GM21529 (cell line): Measurements from ENCODE around the gene ERI3.

Source experiments
- ATAC-seq: cut with Tn5 transposase; IDR thresholded peaks from one replicate; pipeline ENCODE4 v1.9.1; 2021; ENCODE audit not compliant: unreplicated experiment

Gene ERI3

GRCh38 chr1:44351289-44351688, 3.8 kb downstream of the ERI3 start:
- ATAC-seq, result no peak

GRCh38 chr1:44348061-44348485, 7.0 kb downstream of the ERI3 start:
- no peak for ATAC-seq

DNA sequence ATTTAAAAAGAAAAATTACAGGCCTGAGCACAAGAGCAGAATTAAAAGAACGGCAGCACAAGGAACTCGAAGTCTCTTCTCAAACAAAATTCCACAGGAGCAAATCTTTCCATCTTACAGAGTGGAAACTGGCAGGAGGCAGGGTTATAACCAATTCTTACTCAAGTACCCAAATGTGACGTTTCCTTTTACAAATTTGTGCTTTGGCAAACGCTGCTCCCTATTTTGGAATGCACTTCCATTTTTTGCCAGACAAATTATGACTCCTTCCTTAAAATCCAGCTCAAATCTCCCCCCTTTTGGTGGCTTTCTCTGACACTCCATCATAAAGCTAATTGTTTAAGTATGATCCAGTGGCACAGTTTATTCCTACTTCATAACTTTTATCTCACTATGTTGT, 7.8 kb downstream of the ERI3 start:
- no peak for ATAC-seq

DNA sequence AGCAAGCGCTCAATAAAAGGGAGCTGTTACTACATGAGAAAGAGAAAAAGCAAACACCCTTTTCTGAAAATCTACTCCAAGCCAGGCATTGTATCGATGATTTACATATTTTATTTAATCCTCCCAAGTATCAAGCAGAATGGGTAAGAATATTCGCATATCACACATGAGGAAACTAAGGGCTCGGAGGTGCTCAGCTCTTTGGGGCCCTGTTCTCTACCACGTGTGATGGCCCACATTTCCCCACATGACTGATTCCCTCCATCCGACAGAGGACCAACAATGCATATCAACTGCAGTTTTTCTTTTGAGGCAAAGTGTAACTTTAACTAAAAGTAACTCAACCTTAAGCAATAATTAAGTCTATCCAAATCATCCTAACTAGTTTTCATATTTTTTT, 8.2 kb downstream of the ERI3 start:
- no peak for ATAC-seq

GRCh38 chr1:44346184-44346583, 8.9 kb downstream of the ERI3 start:
- no peak for ATAC-seq

DNA sequence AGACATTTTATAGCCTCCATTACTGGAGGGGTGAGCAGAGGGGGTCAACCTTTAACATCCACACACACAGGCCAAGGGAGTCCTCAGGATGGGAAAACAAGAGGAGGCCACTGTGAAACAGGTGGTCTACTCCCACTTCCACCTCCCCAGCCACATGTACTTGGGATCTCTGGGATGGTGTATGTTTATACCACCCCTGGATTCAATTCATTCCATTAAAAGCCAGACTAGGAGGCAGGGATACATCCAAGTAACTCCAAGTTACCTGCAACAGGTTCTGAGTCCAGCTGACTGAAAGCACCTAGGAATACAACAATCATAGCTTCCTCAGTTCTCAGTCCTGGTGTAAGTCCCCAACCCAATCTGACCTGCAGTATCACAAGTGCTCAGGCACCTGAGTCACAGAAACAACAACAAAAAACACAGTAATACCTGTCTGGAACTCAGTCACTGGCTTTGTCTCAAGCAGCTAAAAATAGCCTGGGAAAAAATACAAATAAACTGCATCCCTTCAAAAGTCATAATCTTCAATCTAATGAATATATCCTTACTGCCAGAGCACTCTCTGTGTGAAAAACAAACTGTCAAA, 9.8 kb downstream of the ERI3 start:
- ATAC-seq, result no peak

- ATAC-seq, result no peak
Measured at GRCh38 chr1:44339731-44340130, 15.3 kb downstream of the ERI3 start.

GRCh38 chr1:44338136-44338535, 16.9 kb downstream of the ERI3 start:
- no peak for ATAC-seq

GRCh38 chr1:44336668-44337067, 18.4 kb downstream of the ERI3 start:
- no peak for ATAC-seq

- no peak for ATAC-seq
Measured at GRCh38 chr1:44334968-44335367, 20.1 kb downstream of the ERI3 start.

DNA sequence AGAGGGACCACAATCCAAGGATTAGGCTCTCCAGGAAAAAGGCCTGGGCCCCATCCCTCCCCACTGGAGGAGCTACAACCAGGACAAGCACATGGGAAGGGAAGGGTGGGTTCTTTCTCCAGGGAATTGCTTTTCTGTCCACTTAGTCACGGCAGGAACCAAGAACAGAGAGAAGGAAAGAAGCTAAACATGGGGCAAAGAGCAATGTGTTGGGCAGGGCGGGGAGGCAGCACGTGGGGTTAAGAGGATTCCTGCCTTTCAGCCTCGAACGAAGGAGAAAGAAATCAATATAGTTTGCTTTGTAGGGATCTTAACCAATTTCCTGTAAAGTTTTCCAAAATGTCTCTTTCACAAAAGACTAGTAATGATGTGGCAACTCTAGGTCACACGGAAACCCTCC, 21.7 kb downstream of the ERI3 start:
- ATAC-seq, result no peak

DNA sequence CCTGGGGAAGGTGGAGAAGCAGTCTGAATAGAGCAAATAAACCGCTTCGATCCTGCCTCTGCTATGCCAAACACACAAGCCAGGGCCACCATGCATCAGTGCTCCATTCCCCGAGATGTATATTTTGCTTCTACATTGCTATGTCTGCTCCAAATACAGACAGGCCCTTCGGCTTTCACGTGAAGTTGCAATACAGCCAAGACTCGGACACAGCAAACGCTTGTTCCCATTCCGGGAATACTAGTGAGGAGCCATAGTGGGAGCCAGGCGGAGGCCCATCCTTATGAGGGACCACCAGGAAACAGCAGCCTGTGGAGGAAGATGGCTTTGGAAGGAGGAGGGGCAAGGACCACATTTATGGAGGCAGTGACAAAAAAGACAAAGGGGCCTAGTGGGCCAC, 22.6 kb downstream of the ERI3 start:
- no peak for ATAC-seq

DNA sequence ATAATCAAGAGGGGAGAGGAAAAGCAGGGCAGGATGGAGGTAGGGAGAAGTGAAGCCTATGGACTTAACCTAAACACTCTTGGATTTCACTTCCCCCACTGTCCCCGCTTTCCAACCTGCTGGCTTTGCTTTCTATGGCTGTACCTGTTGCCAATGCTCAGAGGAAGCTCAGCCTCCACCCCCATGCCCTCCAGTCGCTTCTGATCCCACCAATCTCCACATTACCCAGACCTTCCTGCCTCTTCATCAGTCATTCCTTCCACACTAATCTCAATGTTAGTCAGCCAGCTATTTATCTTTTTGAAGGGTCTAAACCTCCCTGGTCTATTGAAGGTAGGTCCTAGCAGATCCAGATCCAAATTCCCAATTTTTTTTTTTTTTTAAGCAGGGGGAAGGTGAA, 24.1 kb downstream of the ERI3 start:
- ATAC-seq, result no peak

DNA sequence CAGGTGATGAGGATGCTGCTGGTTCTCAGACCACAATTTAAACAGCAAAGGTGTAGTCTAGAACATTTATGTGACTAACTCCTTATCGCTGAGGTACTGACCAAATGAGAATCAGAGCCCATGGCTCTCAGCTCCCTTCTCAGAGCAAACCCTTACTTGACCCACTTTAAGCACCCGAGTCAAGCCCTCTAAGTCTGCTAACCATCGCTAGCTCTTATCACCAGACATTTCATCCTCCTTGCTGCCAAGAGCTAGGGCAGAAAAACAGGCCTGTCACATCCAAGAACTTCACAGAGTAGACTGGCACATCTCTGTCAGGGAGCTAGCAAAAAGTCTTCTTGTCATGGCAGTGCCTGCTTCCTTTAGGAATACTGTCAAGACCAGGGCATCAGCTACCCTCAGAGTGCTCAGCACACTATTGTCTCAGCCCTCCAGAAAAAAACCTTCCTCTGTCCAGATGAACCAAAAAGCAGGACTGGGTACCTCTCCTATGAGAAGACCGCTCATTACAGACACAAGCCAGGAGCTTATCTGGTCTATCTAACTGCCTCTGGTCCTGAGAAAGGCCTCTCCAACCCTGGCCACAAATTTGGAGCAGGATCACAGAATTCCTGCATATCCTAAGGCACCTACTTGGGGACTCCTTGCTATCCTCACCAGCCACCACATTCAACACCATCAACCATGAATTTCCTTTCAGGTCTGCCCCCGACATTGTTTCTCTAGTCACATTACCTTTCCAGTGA, 26.2 kb downstream of the ERI3 start:
- no peak for ATAC-seq

GRCh38 chr1:44327679-44328491, 27.2 kb downstream of the ERI3 start:
- ATAC-seq, result no peak

- no peak for ATAC-seq
Measured at GRCh38 chr1:44326821-44327465, 28.1 kb downstream of the ERI3 start.

- no peak for ATAC-seq
Measured at GRCh38 chr1:44326024-44326701, 28.9 kb downstream of the ERI3 start.

DNA sequence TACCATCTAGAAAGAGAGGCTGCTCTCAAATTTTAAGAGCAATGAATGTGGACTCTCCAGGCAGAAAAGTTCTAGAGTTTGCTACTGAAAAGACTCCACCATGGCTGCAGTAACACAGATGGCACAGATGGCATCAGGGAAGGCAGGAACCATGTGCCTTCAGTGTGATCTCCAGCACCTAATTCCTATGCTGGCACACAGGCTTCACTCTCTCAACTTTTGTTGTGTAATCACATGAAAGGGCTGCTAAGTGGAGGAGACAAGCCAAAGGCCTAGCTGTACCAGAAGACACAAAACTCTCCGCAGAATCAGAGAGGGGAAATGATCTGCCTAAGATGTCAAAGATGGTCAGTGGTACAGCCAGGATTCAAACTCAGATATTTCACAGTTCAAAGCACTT, 31.1 kb downstream of the ERI3 start:
- no peak for ATAC-seq

DNA sequence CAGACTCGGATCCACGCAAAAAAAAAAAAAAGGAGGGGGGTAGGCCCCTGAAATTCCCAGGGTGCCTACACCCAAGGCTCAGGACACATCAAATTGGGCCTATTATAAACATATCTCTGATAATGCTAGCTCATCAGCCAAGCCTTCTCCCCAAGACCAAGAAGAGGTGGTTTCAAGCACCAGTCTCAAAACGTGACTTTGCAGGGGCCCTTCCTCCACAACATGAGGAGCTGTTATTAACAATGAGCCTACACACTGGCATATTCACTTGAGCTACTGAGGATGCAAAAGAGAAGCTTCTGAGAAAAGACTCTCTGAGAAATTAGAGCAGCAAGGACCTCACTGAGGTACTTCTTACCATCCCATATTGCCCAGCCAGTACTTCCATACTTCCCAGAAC, 32.7 kb downstream of the ERI3 start:
- ATAC-seq, result no peak

DNA sequence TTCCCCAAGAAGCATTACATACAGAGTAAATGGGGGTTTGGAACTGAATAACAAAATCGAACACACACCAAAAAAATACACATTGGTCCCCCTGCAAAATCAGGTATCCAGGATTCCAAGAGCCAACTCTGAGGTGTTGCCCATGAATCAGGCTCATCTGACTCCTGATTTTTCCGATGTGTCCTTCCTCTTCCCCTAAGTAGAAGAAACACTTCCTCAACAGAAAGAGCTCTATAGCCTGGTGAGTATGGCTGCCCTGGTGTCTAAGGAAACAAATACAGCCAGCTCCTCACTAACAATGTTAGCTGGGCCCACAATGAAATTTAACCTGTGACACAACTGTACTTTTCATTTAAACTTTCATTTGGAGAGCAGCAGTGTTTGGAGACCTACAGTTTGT, 33.6 kb downstream of the ERI3 start:
- ATAC-seq, result no peak
